ENCODE measurements around the gene GPHN. TPM values are rescaled to one million over a fixed set of nuclear protein-coding genes. Genes with fewer than 3 reads are reported as not detected.

Gene GPHN
- total and polyA plus RNA-seq, 2 of the 8 experiments (the other 6 are each of a cell fraction or from before 2014, with no cell fraction given): 6.0 to 16.0 TPM

DNA sequence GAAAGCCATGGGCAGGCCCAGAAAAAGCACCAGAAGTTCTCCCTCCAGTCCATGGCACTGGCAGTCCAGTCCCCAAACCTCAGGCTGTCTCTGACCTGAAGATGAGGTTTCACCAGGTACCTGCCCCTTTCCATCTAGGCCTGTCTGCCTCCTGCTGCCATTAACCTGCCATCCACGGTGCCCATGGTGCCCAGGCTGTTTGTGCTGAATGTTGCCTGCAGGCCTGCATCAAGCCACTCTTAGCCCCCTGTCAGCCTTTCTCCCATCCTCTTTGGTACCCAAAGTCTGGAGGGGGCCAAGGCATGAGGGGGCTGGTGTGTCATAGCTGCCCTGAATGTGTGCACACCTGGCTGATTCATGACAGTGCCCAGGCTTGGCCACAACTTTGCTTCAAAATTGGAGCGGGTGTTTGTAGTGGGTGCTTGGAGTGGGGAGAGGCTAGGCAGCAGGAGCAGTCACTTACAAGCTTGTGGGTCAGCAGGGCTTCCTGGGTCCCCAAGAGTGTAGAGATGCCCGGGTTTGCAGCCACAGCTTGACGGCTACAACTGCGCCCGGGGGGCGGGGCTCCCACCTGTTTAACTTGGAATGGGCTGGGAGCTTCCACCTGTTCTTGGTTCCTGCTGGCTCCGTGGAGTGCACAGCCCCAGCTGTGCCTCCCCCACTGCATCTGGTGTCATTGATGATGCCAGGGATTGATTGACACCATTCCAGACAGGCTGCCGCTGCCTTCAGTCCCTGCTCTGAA is 88.5 kb downstream of the GPHN start:
- Histone ChIP-seq H3K23ac (ENCODE audit: insufficient read length) (no peak overlapping the region), H3K4ac (replicated peaks; ENCODE audit: insufficient read length, low read depth, low read length) (no peak overlapping the region), H2BK5ac (ENCODE audit: low read depth, low read length) (no peak overlapping the region), H3K4me3 (ENCODE audit: extremely low read depth in 1 of 4, insufficient read depth in 2 of 4, low read depth in 3 of 4, low read length in 4 of 4) (no peak overlapping the region), H3K4me2 (ENCODE audit: insufficient read depth in 1 of 2, low read depth in 2 of 2, low read length in 2 of 2) (no peak overlapping the region), H3K79me1 (ENCODE audit: low read depth, low read length) (no peaks in the 10 kb centered on the region), H3K9me3 (ENCODE audit: insufficient read depth in 2 of 2, low read depth in 1 of 2, low read length in 1 of 2) (peaks cover 0 to 3% of the 10 kb centered on the region in 2 experiments; a peak in 1 of 4 replicates), H3K18ac (ENCODE audit: extremely low read depth, low read length) (no peak overlapping the region), H3K23me2 (ENCODE audit: low read depth, low read length) (no peaks in the 10 kb centered on the region), H3K56ac (replicated peaks; ENCODE audit: insufficient read length, low read depth, low read length) (no peak overlapping the region), H2BK20ac (ENCODE audit: low read length) (no peak overlapping the region), H2BK15ac (ENCODE audit: low read length) (no peak overlapping the region), H3K9ac (replicated peaks in 1 of 4; ENCODE audit: extremely low read depth in 1 of 4, low read depth in 3 of 4, low read length in 3 of 4) (no peak overlapping the region), H3K36me3 (ENCODE audit: control insufficient read depth in 2 of 4, insufficient read depth in 4 of 4, low read length in 3 of 4) (no peaks in the 10 kb centered on the region), H3K27me3 (replicated peaks in 1 of 4; ENCODE audit: control insufficient read depth in 3 of 4, extremely low read depth in 1 of 4, insufficient read depth in 3 of 4, low read length in 3 of 4) (no peaks in the 10 kb centered on the region), H3K79me2 (ENCODE audit: control insufficient read depth in 1 of 2, insufficient read depth in 2 of 2, low read length in 2 of 2) (no peaks in the 10 kb centered on the region), H2AFZ (ENCODE audit: low read length) (no peak overlapping the region), H2BK12ac (ENCODE audit: low read depth, low read length) (no peak overlapping the region), H3K14ac (ENCODE audit: insufficient read length) (no peak overlapping the region), H3K27ac (ENCODE audit: low read depth, low read length) (no peak overlapping the region), H4K8ac (ENCODE audit: extremely low read depth, insufficient read depth, low read length) (no peak overlapping the region; the same call in 1 of the 2 replicates), H2BK120ac (replicated peaks; ENCODE audit: low read depth, low read length) (no peak overlapping the region), H4K91ac (replicated peaks; ENCODE audit: insufficient read length, low read length) (no peak overlapping the region), H4K20me1 (replicated peaks in 1 of 2; ENCODE audit: control insufficient read depth in 1 of 2, insufficient read depth in 2 of 2, low read length in 2 of 2) (no peaks in the 10 kb centered on the region), H3K4me1 (replicated peaks in 1 of 4; ENCODE audit: control insufficient read depth in 3 of 4, insufficient read depth in 4 of 4, low read length in 3 of 4) (no peaks in the 10 kb centered on the region), H4K5ac (ENCODE audit: insufficient read length, low read depth, low read length) (no peak overlapping the region), H2AK5ac (ENCODE audit: low read depth, low read length) (no peak overlapping the region)
- ChIA-PET POLR2A (ENCODE audit: partially characterized antibody) (no interaction called here), CTCF (ENCODE audit: partially characterized antibody) (interaction anchor here (1.0 kb wide), 2 partner anchors 13 to 66 kb away, joined by 3 read pairs; no protein-coding TSS in a partner anchor)
- 90% methylated on average over 9 of the region's 9 CpGs; no CpG with 5 or more reads in 1 of the 2 experiments for WGBS, 2 experiments (ENCODE audit: extremely low coverage in 1 of 2, insufficient coverage in 1 of 2, insufficient read length in 1 of 2, insufficient replicate concordance in 2 of 2, low coverage in 1 of 2, low lambda C conversion rate in 2 of 2, missing lambda C conversion rate in 1 of 2)
- TF ChIP-seq POU5F1 (IDR thresholded peaks at IDR 0.05; ENCODE audit: low read depth, low read length) (no peak), BCL11A (IDR thresholded peaks at IDR 0.05; ENCODE audit: low read depth in 2 of 2, low read length in 2 of 2) (no peak), TEAD4 (IDR thresholded peaks at IDR 0.05; ENCODE audit: low read depth, low read length) (no peak), KDM1A (IDR thresholded peaks at IDR 0.05; ENCODE audit: borderline replicate concordance, low read length) (no peak), CHD1 (IDR thresholded peaks at IDR 0.05; ENCODE audit: low read depth, low read length) (no peak), SIX5 (IDR thresholded peaks at IDR 0.05; ENCODE audit: low read depth, low read length) (no peak)
- DNase-seq (ENCODE audit: low read depth in 1 of 2, low spot score in 2 of 2): no peak
- no peak for FAIRE-seq

Measured in H1 (cell line).